ENCODE data around the gene TRIOBP.

Gene TRIOBP

GRCh38 chr22:37731804-37732471 lies 35.1 kb downstream of the TRIOBP start:
- DNase-seq = peak; percentile 14

GRCh38 chr22:37732699-37733607 lies 36.1 kb downstream of the TRIOBP start:
- no peak for DNase-seq

GRCh38 chr22:37733625-37734401 lies 37.0 kb downstream of the TRIOBP start:
- no peak for DNase-seq

GRCh38 chr22:37734402-37734700 lies 37.5 kb downstream of the TRIOBP start:
- DNase-seq = no peak

GRCh38 chr22:37734964-37735451 lies 38.2 kb downstream of the TRIOBP start:
- no peak for DNase-seq

GRCh38 chr22:37739035-37739434 lies 42.2 kb downstream of the TRIOBP start:
- DNase-seq = no peak

- no peak for DNase-seq
Observed at GRCh38 chr22:37739611-37740049, 42.8 kb downstream of the TRIOBP start.

GRCh38 chr22:37740455-37741311 lies 43.8 kb downstream of the TRIOBP start:
- DNase-seq = no peak

- no peak for DNase-seq
Observed at GRCh38 chr22:37741312-37741795, 44.5 kb downstream of the TRIOBP start.

GRCh38 chr22:37742376-37743171 lies 45.7 kb downstream of the TRIOBP start:
- DNase-seq = no peak

GRCh38 chr22:37744589-37744988 lies 47.7 kb downstream of the TRIOBP start:
- no peak for DNase-seq

GRCh38 chr22:37745548-37746365 lies 48.9 kb downstream of the TRIOBP start:
- peak; percentile 75 for DNase-seq

GRCh38 chr22:37746366-37747079 lies 49.7 kb downstream of the TRIOBP start:
- no peak for DNase-seq

GRCh38 chr22:37747080-37747714 lies 50.3 kb downstream of the TRIOBP start:
- no peak for DNase-seq

GRCh38 chr22:37747715-37748100 lies 50.9 kb downstream of the TRIOBP start:
- DNase-seq = no peak

GRCh38 chr22:37748659-37749058 lies 51.8 kb downstream of the TRIOBP start:
- no peak for DNase-seq

GRCh38 chr22:37749226-37749625 lies 52.4 kb downstream of the TRIOBP start:
- no peak for DNase-seq

GRCh38 chr22:37749831-37750595 lies 53.2 kb downstream of the TRIOBP start:
- DNase-seq = no peak
